NB4 (cell line): ENCODE data around the gene TMEM109.

Experiments used
- CTCF ChIP-seq: IDR thresholded peaks from one replicate; pipeline ENCODE4 v1.5.1; 2012; ENCODE audit warnings: low read depth, low read length
- POLR2A ChIP-seq: IDR thresholded peaks from 2 replicates; pipeline ENCODE4 v1.6.1; 2011; ENCODE audit warnings: mild to moderate bottlenecking; ENCODE audit not compliant: insufficient read length; ENCODE audit errors: extremely low read depth

- TF ChIP-seq CTCF (no peak), POLR2A (no peak)
Observed at GRCh38 chr11:60954421-60954820, 40.5 kb downstream of the TMEM109 start.
